ENCODE data around the gene MUC5AC.

MUC5AC gene

DNA sequence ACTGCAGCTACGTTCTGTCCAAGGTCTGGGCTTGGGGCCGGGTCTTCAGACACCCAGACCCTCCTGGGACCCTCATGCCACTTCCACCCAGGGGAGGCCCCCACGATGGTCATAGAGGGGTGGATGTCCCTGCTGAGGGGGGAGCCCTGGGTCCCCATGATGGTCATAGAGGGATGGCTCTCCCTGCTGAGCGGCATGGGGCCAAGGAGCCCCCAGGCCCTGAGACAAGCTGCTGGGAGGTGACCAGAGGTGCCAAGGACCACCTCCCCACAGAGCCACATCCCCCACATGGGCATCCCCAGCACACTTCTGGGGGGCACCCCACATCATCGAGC, 72.3 kb downstream of the MUC5AC start:
- H3K4me3 ChIP-seq (ENCODE audit: low read depth, low read length), result no peak overlapping the region

GRCh38 chr11:1230456-1231395, 73.0 kb downstream of the MUC5AC start:
- DNase-seq (ENCODE audit: low read depth), result no peak
- no peak overlapping the region for H3K4me3 ChIP-seq (ENCODE audit: low read depth, low read length)

More for the DNA sequence above, 72.3 kb downstream of the MUC5AC start:
- DNase-seq (ENCODE audit: low read depth), result no peak

GRCh38 chr11:1231396-1232020, 73.8 kb downstream of the MUC5AC start:
- no peak overlapping the region for H3K4me3 ChIP-seq (ENCODE audit: low read depth, low read length)
- DNase-seq (ENCODE audit: low read depth), result no peak

- H3K4me3 ChIP-seq (ENCODE audit: low read depth, low read length), result no peak overlapping the region
- no peak for DNase-seq (ENCODE audit: low read depth)
These were observed 74.5 kb downstream of the MUC5AC start for GRCh38 chr11:1232021-1232882.

DNA sequence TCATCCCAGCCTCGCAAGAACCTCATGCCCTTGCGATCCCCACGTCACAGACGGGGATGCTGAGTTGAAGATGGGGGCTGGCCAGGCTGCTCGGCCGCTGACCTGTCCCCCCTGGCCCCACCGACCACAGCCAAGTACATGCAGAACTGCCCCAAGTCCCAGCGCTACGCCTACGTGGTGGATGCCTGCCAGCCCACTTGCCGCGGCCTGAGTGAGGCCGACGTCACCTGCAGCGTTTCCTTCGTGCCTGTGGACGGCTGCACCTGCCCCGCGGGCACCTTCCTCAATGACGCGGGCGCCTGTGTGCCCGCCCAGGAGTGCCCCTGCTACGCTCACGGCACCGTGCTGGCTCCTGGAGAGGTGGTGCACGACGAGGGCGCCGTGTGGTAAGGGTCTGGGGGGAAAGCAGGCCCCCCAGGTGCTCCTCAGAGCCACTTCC, 75.1 kb downstream of the MUC5AC start:
- no peak for DNase-seq (ENCODE audit: low read depth)
- no peak overlapping the region for H3K4me3 ChIP-seq (ENCODE audit: low read depth, low read length)

GRCh38 chr11:1233351-1234053, 75.7 kb downstream of the MUC5AC start:
- DNase-seq (ENCODE audit: low read depth), result no peak

DNA sequence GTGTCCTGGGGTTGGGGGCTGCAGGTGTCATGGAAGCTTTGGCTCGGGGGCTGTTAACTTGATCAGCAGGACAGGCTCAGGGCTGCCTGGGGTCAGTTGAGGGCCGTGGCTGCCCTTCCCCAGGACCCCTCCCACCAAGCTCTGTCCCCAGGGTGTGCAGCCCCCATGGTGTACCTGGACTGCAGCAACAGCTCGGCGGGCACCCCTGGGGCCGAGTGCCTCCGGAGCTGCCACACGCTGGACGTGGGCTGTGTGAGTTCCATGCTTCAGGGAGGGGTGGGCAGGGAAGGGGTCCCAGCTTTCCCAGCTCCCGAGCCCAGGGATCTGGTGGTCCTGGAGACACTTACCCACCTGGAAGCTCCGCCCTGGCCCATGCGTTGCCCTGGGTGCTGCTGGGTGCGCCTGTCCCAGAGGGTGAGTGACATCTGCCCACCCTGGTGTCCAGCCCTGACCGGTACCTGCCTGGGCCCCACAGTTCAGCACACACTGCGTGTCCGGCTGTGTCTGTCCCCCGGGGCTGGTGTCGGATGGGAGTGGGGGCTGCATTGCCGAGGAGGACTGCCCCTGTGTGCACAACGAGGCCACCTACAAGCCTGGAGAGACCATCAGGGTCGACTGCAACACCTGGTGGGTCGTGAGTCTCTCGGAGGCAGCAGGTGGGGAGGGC, 76.4 kb downstream of the MUC5AC start:
- H3K4me3 ChIP-seq (ENCODE audit: low read depth, low read length), result no peak overlapping the region
- no peak for DNase-seq (ENCODE audit: low read depth)

More at GRCh38 chr11:1233351-1234053, 75.7 kb downstream of the MUC5AC start:
- H3K4me3 ChIP-seq (ENCODE audit: low read depth, low read length), result no peak overlapping the region

GRCh38 chr11:1234771-1235305, 77.1 kb downstream of the MUC5AC start:
- H3K4me3 ChIP-seq (ENCODE audit: low read depth, low read length), result no peak overlapping the region
- DNase-seq (ENCODE audit: low read depth), result no peak

DNA sequence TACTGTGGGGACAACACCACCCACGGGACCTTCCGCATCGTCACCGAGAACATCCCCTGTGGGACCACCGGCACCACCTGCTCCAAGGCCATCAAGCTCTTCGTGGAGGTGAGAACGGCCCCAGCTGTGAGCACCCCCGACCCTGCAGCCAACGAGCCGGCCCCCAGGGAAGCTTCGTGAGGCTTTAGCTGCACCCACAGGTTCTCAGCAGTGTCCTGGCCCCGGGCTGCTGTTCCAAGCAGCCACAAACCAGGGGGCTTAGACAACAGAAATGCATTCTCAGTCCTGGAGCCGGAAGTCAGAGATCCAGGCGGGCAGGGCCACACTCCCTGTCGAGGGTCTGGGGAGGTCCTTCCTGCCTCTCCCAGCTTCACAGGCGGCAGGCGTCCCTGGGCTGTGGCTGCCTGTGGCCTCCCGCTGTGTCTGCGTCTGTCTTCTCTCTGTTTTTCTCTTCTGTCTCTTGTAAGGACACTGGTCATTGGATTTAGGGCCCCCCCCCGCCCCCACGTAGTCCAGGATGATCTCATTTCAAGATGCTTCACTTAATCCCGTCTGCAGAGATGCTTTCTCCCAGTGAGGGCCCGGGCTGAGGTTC, 77.7 kb downstream of the MUC5AC start:
- no peak for DNase-seq (ENCODE audit: low read depth)
- H3K4me3 ChIP-seq (ENCODE audit: low read depth, low read length), result no peak overlapping the region

DNA sequence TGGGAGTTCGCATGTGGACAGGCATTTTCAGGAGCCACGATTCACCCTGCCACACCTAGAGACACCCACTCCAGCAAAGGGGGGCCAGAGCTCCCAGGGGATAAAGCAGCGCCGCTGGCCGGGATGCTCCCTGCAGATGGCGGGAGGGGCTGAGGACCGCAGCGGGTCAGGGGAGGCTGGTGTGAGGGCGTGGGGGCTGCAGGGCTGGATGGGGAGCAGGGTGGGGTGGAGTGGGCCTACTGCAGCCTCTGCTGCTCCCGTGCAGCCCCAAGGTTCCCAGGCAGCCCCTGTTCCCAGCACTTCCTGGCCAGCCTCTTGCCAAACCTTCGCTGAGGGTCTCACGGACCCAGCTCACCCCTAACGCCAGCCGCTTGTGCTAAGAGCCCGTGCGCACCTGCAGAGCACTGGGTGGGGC, 78.2 kb downstream of the MUC5AC start:
- H3K4me3 ChIP-seq (ENCODE audit: low read depth, low read length), result no peak overlapping the region
- DNase-seq (ENCODE audit: low read depth), result no peak

- no peak overlapping the region for H3K4me3 ChIP-seq (ENCODE audit: low read depth, low read length)
- DNase-seq (ENCODE audit: low read depth), result no peak
These were observed 78.8 kb downstream of the MUC5AC start for GRCh38 chr11:1236316-1237127.

DNA sequence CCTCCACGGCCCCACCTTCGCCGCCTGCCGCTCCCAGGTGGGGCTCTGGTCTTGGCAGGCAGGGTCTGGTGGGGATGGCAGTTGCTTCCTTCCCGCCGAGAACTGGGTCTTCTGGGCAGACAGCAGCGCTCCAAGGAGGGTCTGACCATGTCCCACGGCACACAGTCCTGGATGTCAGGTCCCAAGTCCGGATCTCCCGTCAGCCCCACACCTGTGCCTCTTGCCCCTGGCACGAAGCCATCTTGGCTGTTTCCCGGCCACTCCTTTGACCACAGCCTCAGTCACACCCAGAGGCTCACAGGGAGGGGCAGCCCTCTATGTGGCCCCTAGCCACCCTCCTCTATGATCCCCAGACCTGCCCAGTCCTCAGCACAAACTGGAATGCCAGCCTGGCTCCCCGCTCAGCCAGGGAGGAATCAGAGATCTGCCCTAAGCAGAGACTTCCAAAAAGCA, 79.4 kb downstream of the MUC5AC start:
- H3K4me3 ChIP-seq (ENCODE audit: low read depth, low read length), result no peak overlapping the region
- DNase-seq (ENCODE audit: low read depth), result no peak

GRCh38 chr11:1237851-1238250, 80.1 kb downstream of the MUC5AC start:
- no peak for DNase-seq (ENCODE audit: low read depth)
- no peak overlapping the region for H3K4me3 ChIP-seq (ENCODE audit: low read depth, low read length)

DNA sequence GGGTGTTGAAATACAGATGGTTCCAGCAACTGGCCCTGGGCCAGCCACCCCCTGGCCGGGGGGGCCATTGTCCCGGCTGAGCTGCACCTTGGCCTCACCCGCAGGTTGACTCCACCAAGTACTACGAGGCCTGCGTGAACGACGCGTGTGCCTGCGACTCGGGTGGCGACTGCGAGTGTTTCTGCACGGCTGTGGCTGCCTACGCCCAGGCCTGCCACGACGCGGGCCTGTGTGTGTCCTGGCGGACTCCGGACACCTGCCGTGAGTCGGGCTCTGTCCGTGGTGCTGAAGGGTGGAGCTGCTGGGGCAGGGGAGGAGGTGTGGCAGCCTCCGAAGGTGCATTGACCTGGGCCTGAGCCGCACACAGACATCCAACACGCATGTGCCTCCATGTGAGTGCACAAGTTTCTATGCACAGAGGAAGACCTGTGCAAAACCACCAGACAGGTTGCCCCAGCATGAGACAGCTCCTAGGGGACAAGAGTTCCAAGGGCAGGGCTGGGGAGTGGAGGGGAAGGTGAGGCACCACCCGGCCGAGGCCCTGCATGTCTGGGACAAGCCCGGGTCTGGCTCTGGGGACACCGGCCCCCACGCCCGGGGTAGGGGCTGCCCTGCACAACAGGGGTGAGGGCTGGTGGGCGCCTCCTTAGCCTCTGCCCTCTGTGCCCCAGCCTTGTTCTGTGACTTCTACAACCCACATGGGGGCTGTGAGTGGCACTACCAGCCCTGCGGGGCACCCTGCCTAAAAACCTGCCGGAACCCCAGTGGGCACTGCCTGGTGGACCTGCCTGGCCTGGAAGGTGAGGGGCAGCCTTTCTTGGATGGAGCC, 81.2 kb downstream of the MUC5AC start:
- DNase-seq (ENCODE audit: low read depth), result no peak
- no peak overlapping the region for H3K4me3 ChIP-seq (ENCODE audit: low read depth, low read length)

DNA sequence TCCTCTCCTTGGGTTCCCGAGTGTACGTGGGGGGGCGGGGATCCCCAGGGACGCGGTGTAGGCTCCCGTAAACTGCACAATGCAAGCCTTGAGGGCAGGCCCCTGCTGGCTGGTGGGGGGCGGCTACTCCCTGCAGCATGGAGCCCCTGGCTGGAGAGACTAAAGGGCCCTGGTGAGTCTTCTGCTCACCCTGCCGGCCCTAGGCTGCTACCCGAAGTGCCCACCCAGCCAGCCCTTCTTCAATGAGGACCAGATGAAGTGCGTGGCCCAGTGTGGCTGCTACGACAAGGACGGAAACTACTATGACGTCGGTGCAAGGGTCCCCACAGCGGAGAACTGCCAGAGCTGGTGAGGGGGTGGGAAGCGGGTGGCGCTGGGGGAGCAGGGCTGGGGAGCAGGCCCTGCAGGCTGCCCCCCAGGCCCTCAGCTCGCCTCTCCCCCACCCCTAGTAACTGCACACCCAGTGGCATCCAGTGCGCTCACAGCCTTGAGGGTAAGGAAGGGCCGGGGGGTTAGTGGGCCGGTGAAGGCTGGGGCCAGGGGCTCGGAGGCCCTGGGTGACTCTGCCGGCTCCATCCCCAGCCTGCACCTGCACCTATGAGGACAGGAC, 81.9 kb downstream of the MUC5AC start:
- DNase-seq (ENCODE audit: low read depth), result no peak
- H3K4me3 ChIP-seq (ENCODE audit: low read depth, low read length), result no peak overlapping the region

DNA sequence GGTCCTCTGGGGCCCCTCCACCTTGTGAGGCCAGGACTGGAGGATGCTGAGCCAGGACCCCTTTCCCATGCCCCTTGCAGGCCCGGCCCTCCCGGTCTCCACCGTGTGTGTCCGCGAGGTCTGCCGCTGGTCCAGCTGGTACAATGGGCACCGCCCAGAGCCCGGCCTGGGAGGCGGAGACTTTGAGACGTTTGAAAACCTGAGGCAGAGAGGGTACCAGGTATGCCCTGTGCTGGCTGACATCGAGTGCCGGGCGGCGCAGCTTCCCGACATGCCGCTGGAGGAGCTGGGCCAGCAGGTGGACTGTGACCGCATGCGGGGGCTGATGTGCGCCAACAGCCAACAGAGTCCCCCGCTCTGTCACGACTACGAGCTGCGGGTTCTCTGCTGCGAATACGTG, 83.0 kb downstream of the MUC5AC start:
- no peak overlapping the region for H3K4me3 ChIP-seq (ENCODE audit: low read depth, low read length)
- no peak for DNase-seq (ENCODE audit: low read depth)
